HT1080 (cell line): ENCODE data around the gene CCDC159. TPM values are rescaled to one million over a fixed set of nuclear protein-coding genes. Genes with fewer than 3 reads are reported as not detected.
A peak's percentile ranks its signal among the peaks of the same experiment; 100 is the strongest.
"Not testable (repeated sequence)": the region's sequence is repeated elsewhere in the genome, so short reads cannot be mapped to it uniquely, and the experiment has no call there.

Experiments used
- DNase-seq: peaks from one replicate; pipeline ENCODE4 v3.0.0-alpha.2; 2015; ENCODE audit warnings: low read depth
- polyA plus RNA-seq, 2 experiments: library from polyadenylated mRNA; depleted of rRNA; stranded (reverse); fragments of >200 nt; gene quantifications; 2 replicates each; pipeline ENCODE4 v1.2.3, GENCODE V29; 2015
- total RNA-seq: library from RNA; depleted of rRNA; stranded (reverse); fragments of >200 nt; shearing (Covaris generic); gene quantifications from 2 replicates; pipeline ENCODE4 v1.2.3, GENCODE V29; 2014; rRNA removed

Gene CCDC159, protein sequence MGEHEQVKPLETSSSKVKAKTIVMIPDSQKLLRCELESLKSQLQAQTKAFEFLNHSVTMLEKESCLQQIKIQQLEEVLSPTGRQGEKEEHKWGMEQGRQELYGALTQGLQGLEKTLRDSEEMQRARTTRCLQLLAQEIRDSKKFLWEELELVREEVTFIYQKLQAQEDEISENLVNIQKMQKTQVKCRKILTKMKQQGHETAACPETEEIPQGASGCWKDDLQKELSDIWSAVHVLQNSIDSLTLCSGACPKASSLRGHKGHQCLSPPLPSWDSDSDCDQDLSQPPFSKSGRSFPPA
- 0.23 TPM in 1 of 2 replicates, not detected in the other for total RNA-seq
- polyA plus RNA-seq (2015; cell fraction: cytosol; rRNA removed) = 1.9 and 2.3 TPM in 2 replicates
- 8.1 and 8.5 TPM in 2 replicates for polyA plus RNA-seq (2015; cell fraction: nucleus; rRNA removed)

DNA sequence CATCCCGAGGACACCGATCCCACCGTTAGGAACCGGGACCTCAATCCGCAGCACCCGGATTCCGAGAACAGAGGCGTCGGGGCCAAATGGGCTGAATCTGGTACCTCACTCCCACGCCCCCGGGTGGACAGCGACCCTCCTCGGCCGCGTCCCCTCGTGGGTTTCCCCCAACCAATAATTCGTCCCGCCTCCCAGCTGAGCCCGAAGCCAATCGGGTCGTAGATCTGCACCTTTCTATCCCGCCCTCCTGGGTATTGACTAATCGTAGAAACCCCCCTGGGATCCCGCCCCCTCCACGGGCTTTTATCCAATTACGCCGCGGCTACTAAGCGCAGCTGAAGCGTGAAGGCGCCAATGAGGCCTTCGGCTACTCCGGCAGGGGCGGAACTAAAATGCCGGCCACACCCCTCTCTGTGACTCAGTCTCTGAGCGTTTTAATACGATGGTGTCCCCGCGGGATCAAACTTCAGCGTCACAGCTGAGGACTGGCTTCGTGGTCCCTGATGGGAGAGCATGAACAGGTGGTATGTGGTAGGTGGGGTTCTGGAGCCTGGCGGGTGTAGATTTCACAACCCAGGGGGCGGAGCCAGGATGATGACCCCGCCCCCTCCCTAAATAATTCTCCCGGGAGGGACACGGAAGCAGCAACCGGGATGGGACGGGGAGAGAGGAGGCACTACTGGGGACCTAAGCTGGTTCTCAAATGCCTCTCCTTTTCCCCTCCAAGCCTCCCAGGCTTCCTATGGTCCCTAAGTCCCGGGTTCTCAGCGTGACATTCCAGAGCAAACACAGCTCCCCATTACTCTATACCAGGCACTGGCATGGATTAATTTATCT lies at the start of gene CCDC159, which contains the start of gene TMEM205:
CCDC159 (plus strand) TSS at position 416 of the 837 bp plus-strand sequence; CDS start at position 504, 88 bp downstream.
TMEM205 (minus strand) TSS at position 165 of the 837 bp plus-strand sequence. CDS start 649 bp downstream, outside the sequence.
- peak; percentile 73 for DNase-seq

DNA sequence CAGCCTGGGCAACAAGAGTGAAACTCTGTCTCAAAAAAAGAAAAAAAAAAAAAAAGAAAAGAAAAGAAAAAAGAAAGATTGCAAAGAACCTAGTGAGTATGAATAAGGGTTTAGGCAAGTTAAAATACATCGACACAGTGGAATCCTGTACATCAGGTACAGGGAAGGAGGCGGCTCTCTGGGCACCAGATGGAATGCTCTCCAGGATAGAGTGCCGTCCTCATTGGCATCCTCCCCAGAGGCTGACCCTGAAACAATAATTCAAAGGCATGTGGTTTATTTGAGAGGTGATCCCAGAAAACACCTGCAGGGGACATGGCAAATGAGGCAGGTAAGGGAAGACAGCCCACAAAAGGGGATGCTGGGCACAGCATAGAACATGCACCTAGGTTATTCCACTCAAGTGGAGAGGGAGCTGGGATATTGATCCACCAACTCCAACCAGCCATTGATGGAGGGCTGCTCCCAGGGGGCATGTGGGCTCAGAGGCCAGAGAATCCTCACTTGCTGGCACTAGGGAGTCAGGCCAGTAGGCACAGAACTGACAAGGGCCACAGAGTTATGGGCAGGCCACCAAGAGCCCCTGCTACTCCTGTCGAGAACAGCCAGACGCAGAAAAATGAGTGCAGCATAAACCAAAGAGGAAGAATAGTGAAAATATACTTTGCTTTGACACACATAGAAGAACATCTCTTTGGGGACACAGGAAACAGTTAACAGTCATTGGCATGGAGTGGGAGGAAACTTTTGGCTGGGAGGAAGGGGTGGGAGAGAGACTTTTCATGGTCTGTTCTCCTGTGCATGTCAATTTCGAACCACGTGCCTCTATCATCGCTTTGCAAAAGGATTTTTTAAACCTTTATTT lies 46.1 kb upstream of the CCDC159 start:
- no peak for DNase-seq

DNA sequence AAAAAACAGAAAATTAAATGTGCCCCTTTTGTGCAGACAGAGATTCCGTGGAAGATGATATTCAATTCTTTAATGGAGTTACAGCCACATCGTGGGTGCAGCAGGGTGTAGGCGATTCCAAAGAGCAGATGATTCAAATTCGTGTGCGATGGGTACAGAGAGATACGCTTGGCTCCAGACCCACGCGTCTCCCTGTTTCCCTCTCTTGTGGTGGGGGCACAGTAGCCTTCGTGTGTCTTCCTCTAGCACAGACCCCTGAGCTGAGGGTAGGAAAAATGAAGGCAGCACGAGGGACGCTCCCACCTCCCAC lies 45.6 kb upstream of the CCDC159 start:
- DNase-seq = no peak

DNA sequence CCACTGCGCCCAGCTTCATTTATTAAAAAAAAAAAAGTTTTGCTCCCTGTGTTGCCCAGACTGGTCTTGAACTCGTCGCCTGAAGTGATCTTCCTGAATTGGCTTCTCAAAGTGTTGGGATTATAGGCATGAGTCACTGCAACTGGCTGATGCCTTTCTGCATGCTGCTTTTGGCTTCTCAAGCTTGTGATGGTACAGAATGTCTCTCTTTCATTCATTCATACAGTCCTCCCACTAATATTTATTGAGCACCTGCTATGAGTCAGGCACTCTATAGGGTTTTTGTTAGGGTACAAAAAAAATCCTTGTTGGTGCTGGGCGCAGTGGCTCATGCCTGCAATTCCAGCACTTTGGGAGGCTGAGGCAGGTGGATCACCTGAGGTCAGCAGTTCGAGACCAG lies 41.4 kb upstream of the CCDC159 start:
- no peak for DNase-seq

DNA sequence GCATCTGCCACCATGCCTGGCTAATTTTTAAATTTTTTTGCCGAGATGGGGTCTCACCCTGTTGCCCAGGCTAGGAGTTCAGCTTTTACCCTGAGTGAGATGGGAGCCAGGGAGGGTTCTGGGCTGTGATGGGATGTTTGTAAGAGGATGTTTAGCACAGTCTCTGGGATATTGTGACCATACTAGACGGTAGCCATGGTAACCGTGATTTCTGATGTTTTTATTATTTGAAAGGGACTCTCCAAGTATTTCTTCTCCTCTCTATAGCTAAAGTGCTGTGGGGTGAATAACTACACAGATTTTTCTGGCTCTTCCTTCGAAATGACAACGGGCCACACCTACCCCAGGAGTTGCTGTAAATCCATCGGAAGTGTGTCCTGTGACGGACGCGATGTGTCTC lies 40.0 kb upstream of the CCDC159 start:
- no peak for DNase-seq

DNA sequence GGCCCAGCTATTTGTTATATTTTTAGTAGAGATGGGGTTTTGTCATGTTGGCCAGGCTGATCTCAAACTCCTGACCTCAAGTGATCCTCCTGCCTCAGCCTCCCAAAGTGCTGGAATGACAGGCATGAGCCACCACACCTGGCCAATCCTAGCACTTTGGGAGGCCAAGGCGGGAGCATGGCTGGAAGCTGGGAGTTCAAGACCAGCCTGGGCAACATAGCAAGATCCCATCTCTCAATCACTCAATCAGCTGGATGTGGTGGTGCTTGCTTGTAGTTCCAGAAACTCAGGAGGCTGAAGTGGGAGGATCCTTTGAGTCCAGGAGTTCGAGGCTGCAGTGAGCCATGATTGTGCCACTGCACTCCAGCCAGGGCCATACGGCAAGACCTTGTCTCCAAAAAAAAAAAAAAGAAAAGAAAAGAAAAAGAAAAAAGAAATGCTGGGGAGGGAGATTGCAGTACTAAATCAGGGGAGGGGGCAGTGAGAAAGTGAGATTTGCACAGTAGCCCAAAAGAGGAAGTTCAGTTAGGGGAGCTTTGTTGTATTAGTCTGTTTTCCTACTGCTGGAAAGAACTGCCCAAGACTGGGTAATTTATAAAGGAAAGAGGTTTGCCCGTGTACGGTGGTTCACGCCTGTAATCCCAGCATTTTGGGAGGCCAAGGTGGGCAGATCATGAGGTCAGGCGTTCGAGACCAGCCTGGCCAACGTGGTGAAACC lies 25.9 kb upstream of the CCDC159 start:
- not testable (repeated sequence) for DNase-seq

DNA sequence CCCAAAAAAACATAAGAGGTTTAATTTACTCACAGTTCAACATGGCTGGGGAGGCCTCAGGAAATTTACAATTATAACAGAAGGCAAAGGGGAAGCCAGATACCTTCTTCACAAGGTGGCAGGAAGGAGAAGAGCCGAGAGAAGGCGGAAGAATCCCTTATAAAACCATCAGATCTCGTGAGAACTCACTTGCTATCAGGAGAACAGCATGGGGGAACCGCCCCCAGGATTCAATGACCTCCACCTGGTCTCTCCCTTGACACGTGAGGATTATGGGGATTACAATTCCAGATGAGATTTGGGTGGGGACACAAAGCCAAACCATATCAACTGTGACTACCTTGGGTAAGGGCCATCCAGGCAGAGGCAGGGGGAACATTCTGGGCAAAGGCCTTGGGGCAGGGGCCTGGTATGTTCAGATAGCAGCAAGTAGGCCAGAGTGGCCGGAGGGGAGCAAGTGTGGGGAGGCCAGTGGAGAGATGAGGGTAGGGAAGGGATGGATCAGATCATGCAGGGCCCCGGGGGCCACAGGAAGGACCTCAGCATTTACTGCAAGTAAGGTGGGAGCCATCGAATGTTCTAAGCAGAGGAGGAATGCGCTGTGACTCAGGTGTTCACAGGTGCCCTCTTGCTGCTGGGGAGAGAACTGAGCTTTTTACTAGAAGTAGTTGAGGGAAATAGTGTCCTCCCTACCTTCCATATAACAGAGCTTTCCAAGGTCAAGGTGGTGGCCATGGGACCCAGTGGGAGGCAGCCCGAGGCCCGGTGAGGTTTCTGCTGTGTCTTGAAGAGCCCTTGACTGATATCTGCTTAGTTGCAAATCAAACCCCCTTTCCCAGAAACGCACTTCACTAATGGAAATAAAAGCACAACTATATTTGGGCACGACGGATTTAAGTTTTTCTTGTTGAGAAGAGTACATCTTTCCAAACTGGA lies 24.9 kb upstream of the CCDC159 start:
- no peak for DNase-seq

DNA sequence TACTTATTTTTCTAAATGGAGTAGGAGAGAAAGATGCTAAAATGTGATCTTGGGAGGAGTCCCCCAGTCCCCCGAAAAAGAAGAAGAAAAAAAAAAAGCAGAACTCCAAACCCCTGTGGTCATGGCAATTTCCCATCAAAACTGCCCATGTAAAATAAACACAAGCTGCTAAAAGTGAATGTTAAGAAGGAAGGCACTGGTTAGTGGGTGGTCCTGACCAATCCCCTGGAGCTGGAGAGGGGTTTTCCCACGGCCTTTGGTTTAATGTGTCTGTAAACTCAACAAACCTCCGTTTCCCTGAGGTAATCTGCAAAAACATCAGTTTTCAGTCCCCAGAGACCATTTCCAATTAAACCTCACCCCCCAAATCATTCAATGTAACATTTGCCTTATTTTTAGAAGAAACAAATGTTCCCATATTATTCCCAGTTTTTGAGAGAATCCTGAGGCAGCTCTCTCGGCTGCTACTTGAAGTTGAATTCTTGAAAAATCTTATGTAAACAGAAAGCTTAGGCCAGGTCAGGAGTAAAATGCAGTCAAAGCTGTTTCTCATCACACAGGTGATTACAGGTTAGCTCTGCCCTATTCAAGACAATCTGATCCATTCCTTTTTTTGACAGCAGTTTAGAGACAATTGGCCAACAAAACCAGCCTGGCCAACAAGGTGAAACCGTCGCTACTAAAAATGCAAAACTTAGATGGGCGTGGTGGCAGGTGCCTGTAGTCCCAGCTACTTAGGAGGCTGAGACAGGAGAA lies 23.9 kb upstream of the CCDC159 start:
- DNase-seq = no peak

DNA sequence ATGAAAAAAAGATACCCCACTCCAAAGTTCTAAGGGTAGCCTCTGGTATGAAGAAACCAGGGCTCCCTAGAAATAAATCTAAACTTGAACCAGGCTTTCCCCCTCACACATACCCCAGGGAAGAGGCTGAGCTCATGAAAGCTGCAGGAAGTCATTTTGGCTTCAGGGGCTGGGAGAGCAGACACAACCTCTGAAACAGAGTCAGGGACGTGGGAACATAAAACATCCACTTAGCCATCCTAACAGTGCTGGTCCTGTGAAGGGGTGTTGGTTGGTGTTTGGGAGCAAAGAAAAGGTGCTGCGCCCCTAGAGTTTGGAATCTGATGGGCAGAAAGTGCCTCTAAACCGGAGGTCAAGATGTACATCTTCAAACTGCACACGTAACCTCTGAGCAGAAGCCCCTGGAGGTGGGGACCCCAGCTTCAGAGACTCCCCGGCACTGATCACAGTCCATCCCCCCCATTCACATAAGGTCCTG lies 22.7 kb upstream of the CCDC159 start:
- no peak for DNase-seq

DNA sequence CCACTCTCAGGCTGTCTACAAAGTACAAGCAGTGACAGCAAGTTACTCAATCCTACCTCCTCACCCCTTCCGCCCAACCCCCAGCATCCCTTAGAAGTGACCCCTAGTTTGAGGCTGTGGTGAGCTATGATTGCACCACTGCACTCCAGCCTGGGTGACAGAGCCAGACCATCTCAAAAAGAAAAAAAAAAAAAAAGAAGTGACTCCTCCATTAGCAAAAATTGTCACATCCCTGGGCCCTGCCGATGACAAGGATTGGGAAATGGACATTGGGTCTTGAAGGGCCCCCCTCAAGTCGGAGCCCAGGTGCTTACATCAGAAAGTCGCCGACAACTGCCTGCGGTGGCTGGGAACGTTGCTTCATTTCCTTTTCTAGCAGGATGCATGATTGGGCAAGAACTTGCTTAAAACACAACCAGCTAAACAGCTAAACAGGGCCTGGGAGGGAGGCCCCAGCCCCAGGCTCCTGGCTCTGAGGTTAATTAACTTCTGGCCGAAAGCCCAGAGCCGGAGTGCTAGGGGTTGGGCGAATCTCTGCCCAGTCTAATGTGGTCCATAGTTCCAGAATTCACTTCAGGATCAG lies 22.1 kb upstream of the CCDC159 start:
- DNase-seq = peak; percentile 76

DNA sequence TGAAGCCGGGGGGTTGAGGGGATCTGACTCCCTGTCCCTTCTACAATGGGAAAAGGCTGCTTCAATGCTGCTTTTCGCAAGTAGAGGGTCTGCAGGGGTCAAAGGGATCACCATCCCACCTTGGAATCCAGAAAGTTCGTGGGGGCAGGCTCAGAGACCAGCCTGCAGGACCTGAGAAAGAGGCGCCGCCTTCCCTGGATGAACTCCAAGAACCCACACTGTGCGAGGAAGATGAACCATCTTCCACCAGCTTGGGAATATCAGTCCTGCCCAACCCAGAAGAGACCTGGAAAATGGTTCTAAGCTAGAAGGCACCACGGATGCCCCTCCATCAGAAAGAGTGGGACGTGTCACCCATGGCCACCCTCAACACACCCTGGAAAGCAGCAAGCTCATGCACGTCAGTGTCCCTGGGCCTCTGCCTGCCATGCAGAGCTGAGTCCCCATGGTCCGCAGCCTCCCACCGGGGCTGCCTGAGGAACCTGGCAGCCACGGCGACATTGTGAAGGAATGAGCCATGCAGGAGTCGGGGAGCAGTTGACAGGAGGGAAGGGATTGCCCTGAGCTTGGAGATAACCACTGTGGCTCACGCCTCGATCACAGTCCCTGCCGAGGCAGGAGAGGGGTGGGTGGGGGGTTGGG lies 21.4 kb upstream of the CCDC159 start:
- DNase-seq = no peak

DNA sequence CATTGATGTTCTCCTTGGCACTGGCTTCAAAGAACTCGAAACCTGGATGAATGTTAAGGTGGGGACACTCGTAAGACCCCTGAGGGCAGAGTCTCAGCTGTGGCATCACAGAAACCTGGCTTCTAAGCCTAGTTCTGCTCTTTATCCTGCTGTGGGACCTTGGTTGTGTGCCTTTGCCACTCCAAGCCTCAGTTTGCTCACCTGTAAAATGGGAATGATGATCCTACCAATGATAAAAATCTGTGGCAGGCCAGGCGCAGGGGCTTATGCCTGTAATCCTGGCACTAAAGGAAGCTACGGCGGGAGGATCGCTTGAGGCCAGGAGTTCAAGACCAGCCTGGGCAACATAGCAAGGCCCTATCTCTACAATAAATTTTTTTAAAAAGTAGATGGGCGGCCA lies 20.8 kb upstream of the CCDC159 start:
- no peak for DNase-seq

DNA sequence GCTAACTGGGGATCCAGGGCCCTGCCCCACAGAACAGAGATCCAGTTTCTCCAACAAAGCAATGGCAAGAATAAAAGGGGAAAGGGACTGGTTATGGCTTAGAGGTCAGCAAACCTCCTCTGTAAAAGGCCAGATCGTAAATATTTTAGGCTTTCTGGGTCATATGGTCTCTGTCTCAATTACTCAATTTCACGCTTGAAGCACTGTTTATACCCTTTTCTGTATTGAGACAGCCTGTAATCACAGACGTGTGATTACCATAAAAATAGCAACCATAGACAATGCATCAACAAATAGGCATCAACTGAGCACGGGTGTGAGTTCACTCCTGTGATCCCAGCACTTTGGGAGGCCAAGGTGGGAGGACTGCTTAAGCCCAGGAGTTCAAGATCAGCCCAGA lies 16.2 kb upstream of the CCDC159 start:
- no peak for DNase-seq

DNA sequence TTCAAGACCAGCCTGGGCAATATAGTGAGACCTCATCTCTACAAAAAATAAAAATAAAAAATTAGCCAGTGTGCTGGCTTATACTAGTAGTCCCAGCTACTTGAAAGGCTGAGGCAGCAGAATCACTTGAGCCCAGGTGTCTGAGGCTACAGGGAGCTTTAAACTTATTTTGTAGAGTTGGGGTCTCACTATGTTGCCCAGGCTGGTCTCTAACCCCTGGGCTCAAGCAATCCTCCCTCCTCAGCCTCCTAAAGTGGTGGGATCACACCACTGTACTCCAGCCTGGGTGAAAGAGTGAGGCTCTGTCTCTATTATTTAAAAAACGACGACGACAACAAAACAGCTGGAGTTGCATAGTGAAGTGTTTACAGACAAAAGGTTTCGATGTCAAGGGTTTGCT lies 14.8 kb upstream of the CCDC159 start:
- DNase-seq = no peak

DNA sequence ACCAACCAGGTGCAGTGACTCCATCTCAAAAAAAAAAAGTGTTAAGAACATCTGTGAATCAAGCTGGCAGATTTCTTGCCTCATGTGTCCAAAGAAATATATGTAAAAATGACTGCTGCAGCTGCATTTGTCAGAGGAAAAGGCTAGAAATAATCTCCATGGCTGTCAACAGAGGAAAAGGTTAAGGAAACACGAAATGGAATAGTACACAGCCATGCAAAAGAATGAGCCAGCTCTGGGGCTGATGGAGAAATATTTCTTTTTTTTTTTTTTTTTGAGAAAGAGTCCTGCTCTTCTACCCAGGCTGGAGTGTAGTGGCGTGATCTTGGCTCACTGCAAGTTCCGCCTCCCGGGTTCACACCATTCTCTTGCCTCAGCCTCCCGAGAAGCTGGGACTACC lies 13.5 kb upstream of the CCDC159 start:
- DNase-seq = no peak

DNA sequence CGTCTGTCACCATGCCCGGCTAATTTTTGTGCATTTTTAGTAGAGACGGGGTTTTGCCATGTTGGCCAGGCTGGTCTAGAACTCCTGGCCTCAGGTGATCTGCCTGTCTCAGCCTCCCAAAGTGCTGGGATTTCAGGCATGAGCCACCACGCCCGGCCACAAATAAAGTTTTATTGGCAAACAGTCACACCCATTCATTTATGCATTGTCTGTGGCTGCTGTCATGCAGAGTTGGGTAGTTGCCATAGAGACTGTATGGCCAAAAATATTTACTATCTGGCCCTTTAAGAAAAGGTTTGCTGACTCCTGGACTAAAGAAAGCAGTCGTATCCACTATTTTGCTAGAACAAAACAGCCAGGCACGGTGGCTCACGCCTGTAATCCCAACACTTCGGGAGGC lies 12.5 kb upstream of the CCDC159 start:
- peak; percentile 15 for DNase-seq

DNA sequence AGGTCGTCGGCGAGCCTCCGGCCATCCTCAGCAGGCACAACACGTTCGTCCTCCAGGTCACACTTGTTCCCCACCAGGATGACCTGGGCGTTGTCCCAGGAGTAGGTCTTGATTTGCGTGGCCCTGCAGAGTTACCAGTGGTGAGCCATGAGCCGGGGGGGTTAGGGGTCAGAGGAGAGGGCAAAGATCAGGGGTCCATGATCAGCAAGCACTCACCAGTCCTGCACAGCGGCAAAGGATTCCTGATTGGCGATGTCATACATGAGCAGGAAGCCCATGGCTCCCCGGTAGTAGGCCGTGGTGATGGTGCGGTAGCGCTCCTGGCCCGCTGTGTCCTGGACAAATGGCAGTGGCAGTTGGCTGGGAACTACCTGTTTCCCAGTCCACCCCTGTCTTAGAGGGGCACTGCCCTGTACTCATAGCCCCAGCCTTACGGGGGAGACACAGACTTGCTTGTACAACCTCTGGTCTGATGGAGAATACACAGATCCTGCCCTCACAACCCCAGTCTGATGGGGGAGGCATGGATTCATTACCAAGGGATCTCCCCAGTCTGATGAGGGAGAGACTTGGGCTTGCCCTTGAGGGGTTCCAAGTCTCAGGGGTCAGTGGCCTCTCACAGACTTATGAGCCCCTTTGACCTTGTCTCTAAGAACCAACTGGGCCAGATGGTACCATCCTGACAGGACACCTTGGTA lies 10.7 kb upstream of the CCDC159 start:
- no peak for DNase-seq
